Measurements from ENCODE around the gene RNF125.

DNA sequence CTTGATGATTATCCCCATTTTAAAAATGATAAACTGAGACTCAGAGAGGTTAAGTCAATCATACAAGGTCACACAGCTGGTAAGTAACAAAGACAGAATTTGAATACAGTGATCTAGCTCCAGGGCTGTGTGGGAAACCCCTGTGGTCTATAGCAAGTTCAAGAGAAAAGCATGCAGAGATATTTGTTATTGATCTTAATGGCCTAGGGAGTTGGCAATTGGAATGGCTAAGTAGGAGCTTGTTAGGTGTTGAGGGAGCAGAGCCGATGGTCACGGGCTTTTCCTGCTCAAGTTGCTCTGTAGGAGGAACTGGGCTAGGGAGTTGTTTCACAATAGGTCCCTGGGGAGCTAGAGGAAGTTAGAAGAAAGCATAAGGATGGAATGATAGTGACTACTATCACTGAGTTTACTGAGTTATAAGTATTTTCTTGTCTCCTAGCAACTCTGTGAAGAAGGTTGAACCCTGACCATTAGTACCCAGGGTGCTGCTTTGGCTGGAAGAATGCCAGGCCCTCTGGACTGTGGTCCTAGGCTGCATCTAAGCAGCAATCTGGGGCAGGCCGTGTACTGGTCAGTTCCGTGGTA, 30.0 kb downstream of the RNF125 start:
- no peak for TF ChIP-seq POLR2A (IDR thresholded peaks at IDR 0.05)
- no peak for TF ChIP-seq POLR2AphosphoS5 (IDR thresholded peaks at IDR 0.05; ENCODE audit: insufficient read depth in 1 of 2, low read depth in 1 of 2)
